ENCODE measurements around the gene ZC3H6. TPM values are rescaled to one million over a fixed set of nuclear protein-coding genes. Genes with fewer than 3 reads are reported as not detected.
A peak's percentile ranks its signal among the peaks of the same experiment; 100 is the strongest.

Gene ZC3H6
- total and polyA plus RNA-seq, 2 of the 13 experiments (the other 11 are each of a cell fraction or from before 2014, with no cell fraction given): 0.71 to 0.93 TPM

GRCh38 chr2:112275311-112275886, at the start of gene ZC3H6 (continued):
- TF ChIP-seq ZSCAN9 (CRISPR knock-in tag; IDR thresholded peaks at IDR 0.05; ENCODE audit: borderline replicate concordance): peak; percentile 87; the same call in 1 of the 2 replicates
- no peak for TF ChIP-seq ZNF432 (CRISPR knock-in tag; IDR thresholded peaks at IDR 0.05; ENCODE audit: borderline replicate concordance)
- peak; percentile 96 for TF ChIP-seq KMT2B (CRISPR knock-in tag; IDR thresholded peaks at IDR 0.05)
- TF ChIP-seq PHF5A (CRISPR knock-in tag; IDR thresholded peaks at IDR 0.05; ENCODE audit: low read depth, unreplicated experiment): peak; percentile 52
- no peak; the same call in none of the 2 replicates for TF ChIP-seq MTF2 (CRISPR knock-in tag; IDR thresholded peaks at IDR 0.05; ENCODE audit: borderline replicate concordance)
- TF ChIP-seq ZNF687 (CRISPR knock-in tag; IDR thresholded peaks at IDR 0.05): peak; percentile 94
- peak; percentile 78; the same call in 1 of the 2 replicates for TF ChIP-seq PREB (CRISPR knock-in tag; IDR thresholded peaks at IDR 0.05)
- no peak for TF ChIP-seq MATR3 (CRISPR knock-in tag; IDR thresholded peaks at IDR 0.05)
- no peak for TF ChIP-seq NFE2L2 (IDR thresholded peaks at IDR 0.05; ENCODE audit: low read length)
- TF ChIP-seq TCF12 (IDR thresholded peaks at IDR 0.05): no peak
- peak; percentile 93 for TF ChIP-seq TCF12 (CRISPR knock-in tag; IDR thresholded peaks at IDR 0.05)
- TF ChIP-seq ELF3 (CRISPR knock-in tag; IDR thresholded peaks at IDR 0.05): peak; percentile 63
- peak; percentile 97 for TF ChIP-seq ZFP36L1 (CRISPR knock-in tag; IDR thresholded peaks at IDR 0.05)
- no peak; the same call in 1 of the 2 replicates for TF ChIP-seq HMG20A (CRISPR knock-in tag; IDR thresholded peaks at IDR 0.05; ENCODE audit: borderline replicate concordance)
- peak; percentile 96 for TF ChIP-seq ZC3H4 (CRISPR knock-in tag; IDR thresholded peaks at IDR 0.05; ENCODE audit: borderline replicate concordance)
- peak; percentile 100 for TF ChIP-seq SP2 (CRISPR knock-in tag; IDR thresholded peaks at IDR 0.05)
- peak; percentile 67 for TF ChIP-seq ZEB1 (IDR thresholded peaks at IDR 0.05; ENCODE audit: insufficient replicate concordance, low read depth)
- TF ChIP-seq ZHX1 (CRISPR knock-in tag; IDR thresholded peaks at IDR 0.05; ENCODE audit: low read depth): peak; percentile 98
- peak; percentile 90 for TF ChIP-seq ESRRA (CRISPR knock-in tag; IDR thresholded peaks at IDR 0.05; ENCODE audit: low read depth)
- TF ChIP-seq ZNF768 (CRISPR knock-in tag; IDR thresholded peaks at IDR 0.05): peak; percentile 88
- peak; percentile 73; the same call in 1 of the 2 replicates for TF ChIP-seq ZNF740 (CRISPR knock-in tag; IDR thresholded peaks at IDR 0.05)
